Measurements from ENCODE around the gene CUEDC1. TPM values are rescaled to one million over a fixed set of nuclear protein-coding genes. Genes with fewer than 3 reads are reported as not detected.

CUEDC1 gene
- total and polyA plus RNA-seq, 2 of the 13 experiments (the other 11 are each of a cell fraction or from before 2014, with no cell fraction given): 7.4 to 12.9 TPM

- no peak for TF ChIP-seq ZNF883 (CRISPR knock-in tag; IDR thresholded peaks at IDR 0.05; ENCODE audit: not compliant biosample characterization)
- TF ChIP-seq GABPB1 (CRISPR knock-in tag; IDR thresholded peaks at IDR 0.05): no peak
- no peak for TF ChIP-seq ATF7 (IDR thresholded peaks at IDR 0.05)
- no peak for TF ChIP-seq ATF7 (CRISPR knock-in tag; IDR thresholded peaks at IDR 0.05)
- TF ChIP-seq JDP2 (CRISPR knock-in tag; IDR thresholded peaks at IDR 0.05; ENCODE audit: borderline replicate concordance): no peak
- TF ChIP-seq TOE1 (CRISPR knock-in tag; IDR thresholded peaks at IDR 0.05): no peak
- no peak for TF ChIP-seq RAD51 (IDR thresholded peaks at IDR 0.05; ENCODE audit: borderline replicate concordance)
- TF ChIP-seq HMG20A (CRISPR knock-in tag; IDR thresholded peaks at IDR 0.05; ENCODE audit: borderline replicate concordance): no peak
- no peak for TF ChIP-seq ZNF530 (CRISPR knock-in tag; IDR thresholded peaks at IDR 0.05; ENCODE audit: low read depth)
- no peak for TF ChIP-seq ZNF207 (IDR thresholded peaks at IDR 0.05; ENCODE audit: borderline replicate concordance)
- TF ChIP-seq KLF16 (CRISPR knock-in tag; IDR thresholded peaks at IDR 0.05): peak in 1 of 2 experiments; percentile 53; a peak in 1 of 4 replicates
- TF ChIP-seq PRPF4 (IDR thresholded peaks at IDR 0.05; ENCODE audit: low read depth, low read length, poor library complexity, severe bottlenecking): no peak
- TF ChIP-seq ZNF230 (CRISPR knock-in tag; IDR thresholded peaks at IDR 0.05): no peak; the same call in 1 of the 2 replicates
- TF ChIP-seq, protein P1, sequence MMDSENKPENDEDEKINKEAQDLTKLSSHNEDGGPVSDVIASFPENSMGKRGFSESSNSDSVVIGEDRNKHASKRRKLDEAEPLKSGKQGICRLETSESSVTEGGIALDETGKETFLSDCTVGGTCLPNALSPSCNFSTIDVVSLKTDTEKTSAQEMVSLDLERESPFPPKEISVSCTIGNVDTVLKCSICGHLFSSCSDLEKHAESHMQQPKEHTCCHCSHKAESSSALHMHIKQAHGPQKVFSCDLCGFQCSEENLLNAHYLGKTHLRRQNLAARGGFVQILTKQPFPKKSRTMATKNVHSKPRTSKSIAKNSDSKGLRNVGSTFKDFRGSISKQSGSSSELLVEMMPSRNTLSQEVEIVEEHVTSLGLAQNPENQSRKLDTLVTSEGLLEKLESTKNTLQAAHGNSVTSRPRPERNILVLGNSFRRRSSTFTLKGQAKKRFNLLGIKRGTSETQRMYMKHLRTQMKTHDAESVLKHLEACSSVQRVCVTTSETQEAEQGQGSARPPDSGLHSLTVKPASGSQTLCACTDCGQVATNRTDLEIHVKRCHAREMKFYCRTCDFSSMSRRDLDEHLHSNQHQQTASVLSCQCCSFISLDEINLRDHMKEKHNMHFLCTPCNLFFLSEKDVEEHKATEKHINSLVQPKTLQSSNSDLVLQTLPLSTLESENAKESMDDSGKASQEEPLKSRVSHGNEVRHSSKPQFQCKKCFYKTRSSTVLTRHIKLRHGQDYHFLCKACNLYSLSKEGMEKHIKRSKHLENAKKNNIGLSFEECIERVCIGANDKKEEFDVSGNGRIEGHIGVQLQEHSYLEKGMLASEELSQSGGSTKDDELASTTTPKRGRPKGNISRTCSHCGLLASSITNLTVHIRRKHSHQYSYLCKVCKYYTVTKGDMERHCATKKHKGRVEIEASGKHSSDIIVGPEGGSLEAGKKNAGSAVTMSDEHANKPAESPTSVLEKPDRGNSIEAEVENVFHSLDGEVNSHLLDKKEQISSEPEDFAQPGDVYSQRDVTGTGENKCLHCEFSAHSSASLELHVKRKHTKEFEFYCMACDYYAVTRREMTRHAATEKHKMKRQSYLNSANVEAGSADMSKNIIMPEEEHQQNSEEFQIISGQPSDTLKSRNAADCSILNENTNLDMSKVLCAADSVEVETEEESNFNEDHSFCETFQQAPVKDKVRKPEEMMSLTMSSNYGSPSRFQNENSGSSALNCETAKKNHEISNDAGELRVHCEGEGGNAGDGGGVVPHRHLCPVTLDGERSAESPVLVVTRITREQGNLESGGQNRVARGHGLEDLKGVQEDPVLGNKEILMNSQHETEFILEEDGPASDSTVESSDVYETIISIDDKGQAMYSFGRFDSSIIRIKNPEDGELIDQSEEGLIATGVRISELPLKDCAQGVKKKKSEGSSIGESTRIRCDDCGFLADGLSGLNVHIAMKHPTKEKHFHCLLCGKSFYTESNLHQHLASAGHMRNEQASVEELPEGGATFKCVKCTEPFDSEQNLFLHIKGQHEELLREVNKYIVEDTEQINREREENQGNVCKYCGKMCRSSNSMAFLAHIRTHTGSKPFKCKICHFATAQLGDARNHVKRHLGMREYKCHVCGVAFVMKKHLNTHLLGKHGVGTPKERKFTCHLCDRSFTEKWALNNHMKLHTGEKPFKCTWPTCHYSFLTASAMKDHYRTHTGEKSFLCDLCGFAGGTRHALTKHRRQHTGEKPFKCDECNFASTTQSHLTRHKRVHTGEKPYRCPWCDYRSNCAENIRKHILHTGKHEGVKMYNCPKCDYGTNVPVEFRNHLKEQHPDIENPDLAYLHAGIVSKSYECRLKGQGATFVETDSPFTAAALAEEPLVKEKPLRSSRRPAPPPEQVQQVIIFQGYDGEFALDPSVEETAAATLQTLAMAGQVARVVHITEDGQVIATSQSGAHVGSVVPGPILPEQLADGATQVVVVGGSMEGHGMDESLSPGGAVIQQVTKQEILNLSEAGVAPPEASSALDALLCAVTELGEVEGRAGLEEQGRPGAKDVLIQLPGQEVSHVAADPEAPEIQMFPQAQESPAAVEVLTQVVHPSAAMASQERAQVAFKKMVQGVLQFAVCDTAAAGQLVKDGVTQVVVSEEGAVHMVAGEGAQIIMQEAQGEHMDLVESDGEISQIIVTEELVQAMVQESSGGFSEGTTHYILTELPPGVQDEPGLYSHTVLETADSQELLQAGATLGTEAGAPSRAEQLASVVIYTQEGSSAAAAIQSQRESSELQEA (CRISPR knock-in tag; IDR thresholded peaks at IDR 0.05; ENCODE audit: not compliant biosample characterization): no peak
- TF ChIP-seq, protein P2, sequence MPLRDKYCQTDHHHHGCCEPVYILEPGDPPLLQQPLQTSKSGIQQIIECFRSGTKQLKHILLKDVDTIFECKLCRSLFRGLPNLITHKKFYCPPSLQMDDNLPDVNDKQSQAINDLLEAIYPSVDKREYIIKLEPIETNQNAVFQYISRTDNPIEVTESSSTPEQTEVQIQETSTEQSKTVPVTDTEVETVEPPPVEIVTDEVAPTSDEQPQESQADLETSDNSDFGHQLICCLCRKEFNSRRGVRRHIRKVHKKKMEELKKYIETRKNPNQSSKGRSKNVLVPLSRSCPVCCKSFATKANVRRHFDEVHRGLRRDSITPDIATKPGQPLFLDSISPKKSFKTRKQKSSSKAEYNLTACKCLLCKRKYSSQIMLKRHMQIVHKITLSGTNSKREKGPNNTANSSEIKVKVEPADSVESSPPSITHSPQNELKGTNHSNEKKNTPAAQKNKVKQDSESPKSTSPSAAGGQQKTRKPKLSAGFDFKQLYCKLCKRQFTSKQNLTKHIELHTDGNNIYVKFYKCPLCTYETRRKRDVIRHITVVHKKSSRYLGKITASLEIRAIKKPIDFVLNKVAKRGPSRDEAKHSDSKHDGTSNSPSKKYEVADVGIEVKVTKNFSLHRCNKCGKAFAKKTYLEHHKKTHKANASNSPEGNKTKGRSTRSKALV (CRISPR knock-in tag; IDR thresholded peaks at IDR 0.05): no peak
- TF ChIP-seq ZBTB21 (CRISPR knock-in tag; IDR thresholded peaks at IDR 0.05): no peak
- no peak for TF ChIP-seq HNF4A (CRISPR knock-in tag; IDR thresholded peaks at IDR 0.05)
- TF ChIP-seq ZBTB14 (CRISPR knock-in tag; IDR thresholded peaks at IDR 0.05): no peak
- no peak for TF ChIP-seq FLYWCH1 (CRISPR knock-in tag; IDR thresholded peaks at IDR 0.05)
These were observed 40.1 kb upstream of the CUEDC1 start (continued) for GRCh38 chr17:57995076-57995956.

All from HepG2 (cell line).